Measurements from ENCODE around the gene PTPN23. TPM values are rescaled to one million over a fixed set of nuclear protein-coding genes. Genes with fewer than 3 reads are reported as not detected.

The PTPN23 gene
- polyA plus RNA-seq, 1 donor, result 27.2 TPM

DNA sequence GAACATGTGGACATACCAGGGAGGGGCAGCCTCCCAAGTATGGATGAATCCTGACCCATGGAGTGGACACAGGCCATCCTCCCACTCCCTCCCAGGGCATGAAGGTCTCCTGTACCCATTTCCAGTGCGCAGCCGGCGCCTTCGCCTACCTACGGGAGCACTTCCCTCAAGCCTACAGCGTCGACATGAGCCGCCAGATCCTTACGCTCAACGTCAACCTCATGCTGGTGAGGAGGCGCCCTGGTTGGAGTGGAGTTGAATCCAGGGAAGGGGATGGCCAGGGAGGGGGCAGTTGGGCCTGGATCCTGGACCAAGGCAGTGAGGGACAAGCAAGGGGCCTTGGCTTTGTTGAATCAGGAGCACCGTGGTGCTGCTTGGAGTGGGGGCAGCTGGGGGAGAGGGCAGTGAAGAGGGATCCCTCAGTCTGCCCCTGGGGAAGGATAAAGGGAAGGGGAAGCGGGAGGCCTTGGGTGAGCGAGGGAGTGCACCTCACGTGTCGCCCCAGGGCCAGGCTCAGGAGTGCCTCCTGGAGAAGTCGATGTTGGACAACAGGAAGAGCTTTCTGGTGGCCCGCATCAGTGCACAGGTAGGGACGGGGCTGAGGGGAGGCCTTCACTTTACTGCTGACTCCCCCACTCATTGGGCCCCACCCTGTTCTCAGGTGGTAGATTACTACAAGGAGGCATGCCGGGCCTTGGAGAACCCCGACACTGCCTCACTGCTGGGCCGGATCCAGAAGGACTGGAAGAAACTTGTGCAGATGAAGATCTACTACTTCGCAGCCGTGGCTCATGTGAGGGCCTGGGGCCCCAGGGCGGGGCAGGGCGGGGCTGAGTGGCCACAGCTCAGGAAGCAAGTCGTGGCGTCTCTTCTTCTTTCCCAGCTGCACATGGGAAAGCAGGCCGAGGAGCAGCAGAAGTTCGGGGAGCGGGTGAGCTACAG is 25.3 kb downstream of the PTPN23 start:
- DNase-seq, result no peak

DNA sequence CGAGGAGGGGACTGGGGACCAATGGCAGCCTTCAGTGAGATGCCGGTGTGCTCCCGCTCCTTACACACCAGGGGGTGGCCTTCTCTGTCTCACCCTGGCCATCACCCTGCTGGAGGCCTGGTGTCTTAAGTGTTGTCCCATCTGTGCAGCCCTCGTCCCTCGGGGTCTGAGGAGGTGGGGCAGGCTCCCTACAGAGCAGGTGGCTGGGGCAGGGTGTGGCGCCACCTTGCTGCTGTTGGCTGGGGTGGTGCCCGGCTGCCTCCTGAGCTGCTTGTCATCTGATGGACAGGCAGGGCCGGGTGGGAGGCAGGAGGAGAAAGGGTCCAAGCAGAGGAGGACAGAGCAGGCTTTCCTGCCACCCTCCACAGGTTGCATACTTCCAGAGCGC is 25.9 kb downstream of the PTPN23 start:
- DNase-seq, result no peak

DNA sequence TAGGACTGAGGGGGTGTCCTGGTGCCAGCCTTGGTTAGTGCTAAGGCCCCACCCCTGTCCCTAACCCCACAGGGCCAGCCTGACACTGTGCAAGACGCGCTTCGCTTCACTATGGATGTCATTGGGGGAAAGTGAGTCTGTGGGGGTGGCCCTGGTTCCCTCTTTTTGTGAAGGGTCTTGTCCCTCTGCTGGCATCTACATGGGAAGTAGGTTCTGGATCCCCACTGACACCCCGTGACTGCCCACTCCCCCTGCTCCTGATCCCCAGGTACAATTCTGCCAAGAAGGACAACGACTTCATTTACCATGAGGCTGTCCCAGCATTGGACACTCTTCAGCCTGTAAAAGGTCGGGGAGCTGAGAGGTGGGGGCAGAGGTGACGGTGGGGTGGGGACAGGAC is 26.4 kb downstream of the PTPN23 start:
- no peak for DNase-seq

DNA sequence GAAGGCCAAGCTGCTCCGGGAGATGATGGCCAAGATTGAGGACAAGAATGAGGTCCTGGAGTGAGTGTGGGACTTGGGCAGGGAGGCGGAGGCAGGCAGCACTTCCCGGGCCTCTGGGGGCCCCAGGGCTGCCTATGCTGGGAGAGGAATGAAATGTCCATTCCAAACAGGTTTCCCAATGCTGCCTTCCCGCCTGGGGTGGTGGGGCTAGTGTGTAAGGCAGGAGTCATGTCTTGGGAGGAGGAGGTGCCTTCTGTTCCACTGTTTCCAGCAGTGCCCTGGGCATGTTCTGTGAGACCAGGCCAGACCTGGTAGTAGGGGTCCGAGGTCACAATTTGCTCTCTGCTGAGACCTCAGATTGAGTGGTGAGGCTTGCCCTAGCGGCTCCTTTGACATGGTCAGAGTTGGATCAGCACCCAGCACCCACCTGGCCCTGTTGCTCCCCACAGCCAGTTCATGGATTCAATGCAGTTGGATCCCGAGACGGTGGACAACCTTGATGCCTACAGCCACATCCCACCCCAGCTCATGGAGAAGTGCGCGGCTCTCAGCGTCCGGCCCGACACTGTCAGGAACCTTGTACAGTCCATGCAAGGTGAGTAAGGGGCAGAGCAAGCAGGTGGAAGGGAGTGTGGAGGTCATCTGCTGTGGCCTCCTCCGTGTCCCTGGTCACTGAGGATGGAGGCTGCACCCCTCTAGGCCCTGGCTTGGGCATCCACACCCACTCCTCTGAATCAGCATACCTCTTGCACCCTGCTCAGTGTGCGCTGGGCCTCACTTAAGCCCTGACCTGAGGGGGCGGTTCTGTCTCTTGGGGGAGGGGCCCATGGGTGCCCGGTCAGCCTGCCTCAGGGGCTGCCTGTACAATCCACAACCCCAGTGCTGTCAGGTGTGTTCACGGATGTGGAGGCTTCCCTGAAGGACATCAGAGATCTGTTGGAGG is 27.3 kb downstream of the PTPN23 start:
- no peak for DNase-seq

DNA sequence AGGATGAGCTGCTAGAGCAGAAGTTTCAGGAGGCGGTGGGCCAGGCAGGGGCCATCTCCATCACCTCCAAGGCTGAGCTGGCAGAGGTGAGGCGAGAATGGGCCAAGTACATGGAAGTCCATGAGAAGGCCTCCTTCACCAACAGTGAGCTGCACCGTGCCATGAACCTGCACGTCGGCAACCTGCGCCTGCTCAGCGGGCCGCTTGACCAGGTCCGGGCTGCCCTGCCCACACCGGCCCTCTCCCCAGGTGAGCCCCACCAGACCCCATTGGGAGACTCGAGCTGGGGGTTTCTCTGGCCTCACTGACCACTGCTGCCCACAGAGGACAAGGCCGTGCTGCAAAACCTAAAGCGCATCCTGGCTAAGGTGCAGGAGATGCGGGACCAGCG is 28.0 kb downstream of the PTPN23 start:
- DNase-seq, result no peak

DNA sequence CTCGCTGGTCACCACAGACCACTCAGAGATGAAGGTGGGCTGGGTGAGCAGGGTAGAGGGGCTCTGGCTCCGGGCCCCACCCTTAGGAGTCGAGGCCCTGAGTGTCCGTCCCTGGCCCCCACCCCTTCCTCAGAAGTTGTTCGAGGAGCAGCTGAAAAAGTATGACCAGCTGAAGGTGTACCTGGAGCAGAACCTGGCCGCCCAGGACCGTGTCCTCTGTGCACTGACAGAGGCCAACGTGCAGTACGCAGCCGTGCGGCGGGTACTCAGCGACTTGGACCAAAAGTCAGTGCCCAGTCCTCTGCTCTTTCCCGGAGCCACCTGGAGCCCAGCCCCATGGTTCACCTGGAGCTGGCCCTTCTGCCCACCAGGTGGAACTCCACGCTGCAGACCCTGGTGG is 28.5 kb downstream of the PTPN23 start:
- DNase-seq, result no peak

DNA sequence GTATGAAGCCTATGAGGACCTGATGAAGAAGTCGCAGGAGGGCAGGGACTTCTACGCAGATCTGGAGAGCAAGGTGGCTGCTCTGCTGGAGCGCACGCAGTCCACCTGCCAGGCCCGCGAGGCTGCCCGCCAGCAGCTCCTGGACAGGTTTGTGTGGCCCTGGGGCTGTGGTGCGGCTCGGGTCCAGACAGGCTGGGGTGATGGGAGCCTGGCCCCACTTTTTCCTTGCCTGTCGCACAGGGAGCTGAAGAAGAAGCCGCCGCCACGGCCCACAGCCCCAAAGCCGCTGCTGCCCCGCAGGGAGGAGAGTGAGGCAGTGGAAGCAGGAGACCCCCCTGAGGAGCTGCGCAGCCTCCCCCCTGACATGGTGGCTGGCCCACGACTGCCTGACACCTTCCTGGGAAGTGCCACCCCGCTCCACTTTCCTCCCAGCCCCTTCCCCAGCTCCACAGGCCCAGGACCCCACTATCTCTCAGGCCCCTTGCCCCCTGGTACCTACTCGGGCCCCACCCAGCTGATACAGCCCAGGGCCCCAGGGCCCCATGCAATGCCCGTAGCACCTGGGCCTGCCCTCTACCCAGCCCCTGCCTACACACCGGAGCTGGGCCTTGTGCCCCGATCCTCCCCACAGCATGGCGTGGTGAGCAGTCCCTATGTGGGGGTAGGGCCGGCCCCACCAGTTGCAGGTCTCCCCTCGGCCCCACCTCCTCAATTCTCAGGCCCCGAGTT is 29.0 kb downstream of the PTPN23 start:
- DNase-seq, result no peak

DNA sequence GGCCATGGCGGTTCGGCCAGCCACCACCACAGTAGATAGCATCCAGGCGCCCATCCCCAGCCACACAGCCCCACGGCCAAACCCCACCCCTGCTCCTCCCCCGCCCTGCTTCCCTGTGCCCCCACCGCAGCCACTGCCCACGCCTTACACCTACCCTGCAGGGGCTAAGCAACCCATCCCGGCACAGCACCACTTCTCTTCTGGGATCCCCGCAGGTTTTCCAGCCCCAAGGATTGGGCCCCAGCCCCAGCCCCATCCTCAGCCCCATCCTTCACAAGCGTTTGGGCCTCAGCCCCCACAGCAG is 29.5 kb downstream of the PTPN23 start:
- DNase-seq, result no peak

DNA sequence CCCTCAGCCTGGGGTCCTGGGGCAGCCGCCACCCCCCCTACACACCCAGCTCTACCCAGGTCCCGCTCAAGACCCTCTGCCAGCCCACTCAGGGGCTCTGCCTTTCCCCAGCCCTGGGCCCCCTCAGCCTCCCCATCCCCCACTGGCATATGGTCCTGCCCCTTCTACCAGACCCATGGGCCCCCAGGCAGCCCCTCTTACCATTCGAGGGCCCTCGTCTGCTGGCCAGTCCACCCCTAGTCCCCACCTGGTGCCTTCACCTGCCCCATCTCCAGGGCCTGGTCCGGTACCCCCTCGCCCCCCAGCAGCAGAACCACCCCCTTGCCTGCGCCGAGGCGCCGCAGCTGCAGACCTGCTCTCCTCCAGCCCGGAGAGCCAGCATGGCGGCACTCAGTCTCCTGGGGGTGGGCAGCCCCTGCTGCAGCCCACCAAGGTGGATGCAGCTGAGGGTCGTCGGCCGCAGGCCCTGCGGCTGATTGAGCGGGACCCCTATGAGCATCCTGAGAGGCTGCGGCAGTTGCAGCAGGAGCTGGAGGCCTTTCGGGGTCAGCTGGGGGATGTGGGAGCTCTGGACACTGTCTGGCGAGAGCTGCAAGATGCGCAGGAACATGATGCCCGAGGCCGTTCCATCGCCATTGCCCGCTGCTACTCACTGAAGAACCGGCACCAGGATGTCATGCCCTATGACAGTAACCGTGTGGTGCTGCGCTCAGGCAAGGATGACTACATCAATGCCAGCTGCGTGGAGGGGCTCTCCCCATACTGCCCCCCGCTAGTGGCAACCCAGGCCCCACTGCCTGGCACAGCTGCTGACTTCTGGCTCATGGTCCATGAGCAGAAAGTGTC is 30.2 kb downstream of the PTPN23 start:
- no peak for DNase-seq

DNA sequence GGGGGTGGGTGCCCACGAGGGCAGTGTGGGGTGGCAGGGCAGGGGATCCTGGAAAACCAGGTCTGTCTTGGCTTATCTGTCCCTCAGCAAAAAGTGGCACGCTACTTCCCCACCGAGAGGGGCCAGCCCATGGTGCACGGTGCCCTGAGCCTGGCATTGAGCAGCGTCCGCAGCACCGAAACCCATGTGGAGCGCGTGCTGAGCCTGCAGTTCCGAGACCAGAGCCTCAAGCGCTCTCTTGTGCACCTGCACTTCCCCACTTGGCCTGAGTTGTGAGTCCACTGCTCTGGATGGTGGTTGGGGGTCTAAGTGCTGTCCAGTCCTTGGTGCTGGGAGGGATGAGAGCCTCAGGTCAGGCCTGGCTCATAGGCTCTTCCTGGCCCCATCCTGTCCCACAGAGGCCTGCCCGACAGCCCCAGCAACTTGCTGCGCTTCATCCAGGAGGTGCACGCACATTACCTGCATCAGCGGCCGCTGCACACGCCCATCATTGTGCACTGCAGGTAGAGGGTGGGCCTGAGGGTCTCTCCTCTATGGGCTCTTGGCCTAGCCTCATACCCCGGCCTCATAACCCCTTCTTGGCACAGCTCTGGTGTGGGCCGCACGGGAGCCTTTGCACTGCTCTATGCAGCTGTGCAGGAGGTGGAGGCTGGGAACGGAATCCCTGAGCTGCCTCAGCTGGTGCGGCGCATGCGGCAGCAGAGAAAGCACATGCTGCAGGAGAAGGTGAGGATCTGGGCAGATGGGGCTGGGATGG is 31.1 kb downstream of the PTPN23 start:
- DNase-seq, result no peak

DNA sequence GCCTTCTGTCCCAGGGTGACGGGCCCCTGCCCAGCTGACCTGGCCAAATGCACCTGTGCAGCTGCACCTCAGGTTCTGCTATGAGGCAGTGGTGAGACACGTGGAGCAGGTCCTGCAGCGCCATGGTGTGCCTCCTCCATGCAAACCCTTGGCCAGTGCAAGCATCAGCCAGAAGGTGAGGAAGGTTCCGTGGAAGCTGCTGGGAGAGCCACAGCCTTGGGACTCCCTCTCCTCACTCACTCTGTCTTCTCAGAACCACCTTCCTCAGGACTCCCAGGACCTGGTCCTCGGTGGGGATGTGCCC is 31.6 kb downstream of the PTPN23 start:
- no peak for DNase-seq

DNA sequence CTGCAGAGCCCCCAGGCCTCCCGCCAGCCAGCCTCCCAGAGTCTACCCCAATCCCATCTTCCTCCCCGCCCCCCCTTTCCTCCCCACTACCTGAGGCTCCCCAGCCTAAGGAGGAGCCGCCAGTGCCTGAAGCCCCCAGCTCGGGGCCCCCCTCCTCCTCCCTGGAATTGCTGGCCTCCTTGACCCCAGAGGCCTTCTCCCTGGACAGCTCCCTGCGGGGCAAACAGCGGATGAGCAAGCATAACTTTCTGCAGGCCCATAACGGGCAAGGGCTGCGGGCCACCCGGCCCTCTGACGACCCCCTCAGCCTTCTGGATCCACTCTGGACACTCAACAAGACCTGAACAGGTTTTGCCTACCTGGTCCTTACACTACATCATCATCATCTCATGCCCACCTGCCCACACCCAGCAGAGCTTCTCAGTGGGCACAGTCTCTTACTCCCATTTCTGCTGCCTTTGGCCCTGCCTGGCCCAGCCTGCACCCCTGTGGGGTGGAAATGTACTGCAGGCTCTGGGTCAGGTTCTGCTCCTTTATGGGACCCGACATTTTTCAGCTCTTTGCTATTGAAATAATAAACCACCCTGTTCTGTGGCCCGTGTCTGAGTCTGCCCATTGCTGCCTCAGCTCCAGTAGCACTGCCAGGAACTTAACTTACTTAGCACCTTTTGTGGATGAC is 32.2 kb downstream of the PTPN23 start:
- DNase-seq, result no peak

DNA sequence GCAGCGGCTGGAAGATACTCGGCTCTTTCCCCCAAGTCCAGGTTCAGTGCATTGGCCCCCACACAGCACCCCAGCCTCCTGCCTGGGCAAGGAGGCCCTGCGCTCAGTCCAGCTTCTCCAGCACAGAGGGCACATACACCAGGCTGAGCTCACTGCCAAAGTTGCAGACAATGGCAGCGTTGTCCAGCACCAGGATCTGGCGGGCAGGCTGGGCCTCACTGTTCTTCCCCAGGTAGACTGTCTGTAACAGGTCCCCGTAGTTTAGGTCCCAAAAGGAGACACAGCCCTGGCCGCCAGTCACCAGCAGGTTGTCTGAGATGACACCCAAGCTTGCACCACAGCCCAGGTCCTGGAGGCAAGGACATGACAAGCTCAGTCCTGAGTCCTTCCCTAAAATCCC is 32.9 kb downstream of the PTPN23 start:
- no peak for DNase-seq

DNA sequence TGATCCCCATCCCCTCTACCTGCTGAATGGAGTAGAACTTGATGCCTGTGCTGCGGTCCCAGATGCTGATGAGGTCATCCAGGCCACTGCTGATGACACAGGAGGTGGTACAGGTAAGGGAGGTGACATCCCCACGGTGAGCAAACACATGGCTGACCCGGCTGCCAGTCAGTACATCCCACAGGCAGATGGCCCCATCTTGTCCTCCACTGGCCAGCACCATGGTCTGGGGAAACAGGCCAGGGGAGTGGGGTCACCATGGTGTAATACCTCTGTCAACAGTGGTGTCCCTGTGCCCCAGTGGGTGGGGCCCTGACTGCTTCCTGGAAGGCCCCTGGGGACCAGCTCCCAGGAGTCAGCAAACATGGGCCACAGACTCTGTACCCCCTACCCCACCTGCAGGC is 33.3 kb downstream of the PTPN23 start:
- no peak for DNase-seq

DNA sequence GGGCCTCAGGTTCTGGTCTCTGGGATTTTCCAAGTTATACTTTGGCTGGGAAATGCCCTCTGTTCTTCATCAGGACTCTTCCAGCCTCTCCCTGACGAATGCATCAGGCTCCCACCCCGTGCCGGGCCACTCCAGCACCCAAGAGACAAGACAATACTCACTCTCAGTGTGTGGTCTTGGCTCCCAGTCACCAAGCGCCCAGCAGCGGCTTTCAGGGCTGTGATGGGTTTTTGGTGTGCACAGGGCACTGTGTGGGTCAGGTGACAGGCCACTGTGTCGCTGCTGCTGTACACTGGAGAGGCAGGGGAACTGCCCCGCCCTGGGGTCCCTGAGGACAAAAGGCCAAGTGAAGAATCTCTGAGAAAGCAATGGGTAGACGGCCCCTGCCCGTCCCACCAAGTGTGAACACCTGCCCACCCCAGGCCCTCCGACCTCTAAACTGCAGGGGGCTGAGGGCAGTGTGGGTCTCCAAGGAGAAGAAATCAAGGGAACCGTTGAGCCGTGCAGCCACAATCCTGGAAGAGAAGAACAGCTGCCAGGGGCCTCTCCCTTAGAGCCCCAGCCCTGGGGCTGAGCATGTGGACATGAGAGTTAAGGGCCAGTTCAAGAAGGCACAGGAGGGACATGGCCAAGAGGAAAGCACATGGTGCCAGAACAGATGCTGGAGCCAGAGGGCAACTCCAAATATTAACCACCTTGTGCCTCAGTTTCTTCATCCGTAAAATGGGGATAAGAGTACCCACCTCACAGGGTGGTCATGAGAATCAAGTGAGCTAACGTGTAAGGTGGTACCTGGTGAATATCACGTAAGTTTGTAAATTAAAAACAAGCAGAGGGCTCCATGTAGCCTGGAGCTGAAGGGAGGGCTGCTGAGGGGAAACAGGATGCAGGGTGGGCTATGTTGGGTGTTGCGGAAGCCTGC is 34.1 kb downstream of the PTPN23 start:
- DNase-seq, result no peak

DNA sequence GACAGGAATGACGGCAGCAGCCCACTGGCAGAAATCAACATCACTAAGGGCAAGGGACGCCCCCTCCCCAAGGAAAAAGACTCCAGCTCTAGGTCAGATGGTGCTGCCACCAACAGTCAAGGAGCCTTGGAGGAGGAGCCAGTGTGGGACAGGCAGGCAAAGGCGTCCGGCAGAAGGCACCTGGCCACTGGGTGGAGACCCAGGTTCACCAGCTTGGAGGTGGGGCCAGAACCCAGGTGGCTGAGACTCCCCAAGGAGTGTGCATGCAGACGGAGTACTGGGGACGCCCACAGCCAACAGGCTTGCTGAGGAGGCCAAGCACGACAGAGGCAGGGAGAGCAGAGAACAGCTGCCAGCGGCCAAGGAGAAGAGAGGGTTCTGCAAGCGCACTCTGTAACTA is 35.2 kb downstream of the PTPN23 start:
- DNase-seq, result no peak

DNA sequence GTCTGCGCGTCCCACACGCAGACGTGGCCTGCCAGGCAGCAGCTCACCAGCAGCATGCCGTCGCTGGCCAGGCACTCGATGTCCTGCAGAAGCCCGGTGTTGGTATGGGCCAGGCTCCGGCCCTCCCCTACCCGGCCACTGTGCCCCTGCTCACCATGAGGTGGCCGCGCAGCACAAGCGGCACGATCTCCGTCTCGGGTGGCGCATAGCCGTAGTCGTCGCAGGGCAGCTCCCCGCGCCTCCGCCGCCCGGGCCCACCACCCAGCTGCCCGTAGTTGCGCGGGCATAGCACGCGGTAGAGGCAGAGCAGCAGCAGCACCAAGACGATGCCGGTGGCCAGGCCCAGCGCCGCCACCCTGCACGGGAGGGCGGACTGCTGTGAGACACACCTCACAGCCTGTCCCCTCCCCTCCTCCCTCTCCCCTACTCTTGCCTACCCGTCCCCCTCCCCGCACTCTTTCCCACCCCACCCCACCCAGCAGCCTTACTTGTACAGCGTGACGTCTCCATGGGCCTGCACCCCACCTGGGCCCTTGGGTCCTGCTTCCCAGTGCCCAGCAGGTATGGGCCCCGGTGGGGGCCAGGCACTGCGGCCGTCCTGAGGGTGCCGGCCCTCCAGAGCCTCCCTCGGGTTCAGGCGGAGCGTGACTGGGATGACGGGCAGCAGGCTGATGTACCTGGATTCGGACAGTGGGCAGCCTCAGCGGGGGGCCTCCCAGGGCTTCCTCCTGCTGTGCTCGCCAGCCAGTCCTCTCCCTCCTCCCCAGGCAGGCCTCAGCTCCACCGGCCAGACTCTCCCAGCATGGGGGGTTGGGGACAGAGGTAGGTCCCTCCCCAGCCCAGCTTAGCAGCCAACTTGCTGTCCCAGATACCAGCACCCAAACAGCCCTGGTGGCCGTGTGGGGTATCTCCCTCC is 37.6 kb downstream of the PTPN23 start:
- DNase-seq, result no peak

Data from left kidney (tissue), 2 donors.